Left lung (tissue), 10 donors: ENCODE data around the gene KLF8. TPM values are rescaled to one million over a fixed set of nuclear protein-coding genes. Genes with fewer than 3 reads are reported as not detected.

Experiments used
- ATAC-seq: fragments of 200-7000 bp; cut with Tn5 transposase; one replicate; pipeline ENCODE4 v1.9.1; 2020; ENCODE audit warnings: moderate library complexity
- DNase-seq, 4 donors: peaks; one replicate each; pipeline ENCODE4 v3.0.0-alpha.2; 2013 to 2020
- H3K27ac ChIP-seq, 2 donors: fragments of 200-600 bp; sonication (generic) in 1 of 2; one replicate each; pipeline versions ENCODE4 v1.5.0 to v1.8.0; 2020 to 2021
- H3K27me3 ChIP-seq, 2 donors: fragments of 200-600 bp; sonication (generic) in 1 of 2; one replicate each; pipeline versions ENCODE4 v1.5.0 to v1.8.0; 2020 to 2021
- H3K36me3 ChIP-seq, 2 donors: fragments of 200-600 bp; sonication (generic) in 1 of 2; one replicate each; pipeline versions ENCODE4 v1.5.0 to v1.8.0; 2020 to 2021
- H3K4me1 ChIP-seq, 2 donors: fragments of 200-600 bp; one replicate each; pipeline ENCODE4 v1.8.0; 2021
- H3K4me3 ChIP-seq, 2 donors: fragments of 200-600 bp; sonication (generic) in 1 of 2; one replicate each; pipeline versions ENCODE4 v1.5.0 to v1.8.0; 2020 to 2021; ENCODE audit warnings: mild to moderate bottlenecking in 1 of 2
- H3K9me3 ChIP-seq, 2 donors: fragments of 200-600 bp; sonication (generic) in 1 of 2; one replicate each; pipeline versions ENCODE4 v1.5.0 to v1.8.0; 2020 to 2021
- intact Hi-C, 2 donors: fragments of 100-400 bp; cut with DNase I; formaldehyde crosslinking; loops; one replicate each; pipeline versions ENCODE4 v1.11.2 to v1.14.2; 2022
- polyA plus RNA-seq, 6 donors: library from polyadenylated mRNA; unstranded; fragments of 120-200 nt; gene quantifications; one replicate each; pipeline ENCODE4 v1.2.1, GENCODE V29; 2013; ENCODE audit not compliant: insufficient read length in 6 of 6
- total RNA-seq, 2 donors: library from RNA; stranded (reverse); fragmentation: NEBNext Ultra II Directional; extraction: Animal tissue kit (Norgen Biotek cat#: 25700); gene quantifications; one replicate each; pipeline ENCODE4 v1.2.1, GENCODE V29; 2021
- TF ChIP-seq, protein P1 (sequence below), 2 donors: fragments of 200-600 bp; sonication (generic) in 1 of 2; IDR thresholded peaks; one replicate each; pipeline versions ENCODE4 v1.5.0 to v1.8.0; 2021; ENCODE audit warnings: antibody characterized with exemption in 2 of 2
- donor health status: DM: no; HTN: yes; CAD: no.
- donor health status: DM: no; HTN: no; CAD: no.

KLF8 gene
- total and polyA plus RNA-seq, 8 donors: 10.9 to 18.9 (median 16.7) TPM

DNA sequence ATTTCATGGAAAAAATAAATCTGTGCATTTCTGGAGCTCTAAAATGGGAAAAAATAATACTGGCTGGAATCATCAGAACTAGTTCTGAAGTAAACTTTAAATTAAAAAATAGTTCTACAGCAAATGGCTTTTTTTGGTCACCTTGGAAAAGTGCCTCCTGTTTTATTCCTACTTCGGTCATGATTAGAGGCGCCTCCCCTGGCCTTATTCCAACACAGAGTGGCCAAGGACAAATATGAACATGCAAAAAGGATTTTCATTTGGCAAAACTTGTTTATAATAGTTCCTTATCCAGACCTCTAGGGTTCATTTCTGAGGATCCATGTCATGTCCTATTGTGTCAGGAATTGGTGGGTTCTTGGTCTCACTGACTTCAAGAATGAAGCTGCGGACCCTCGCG lies 11.1 kb upstream of the KLF8 start:
- Histone ChIP-seq H3K9me3 (no peaks in the 10 kb centered on the region), H3K4me1 (no peaks in the 10 kb centered on the region), H3K27ac (no peak overlapping the region), H3K27me3 (peaks cover 0 to 7% of the 10 kb centered on the region in 2 donors), H3K36me3 (no peaks in the 10 kb centered on the region), H3K4me3 (no peak overlapping the region)
- intact Hi-C loops: no loop called here
- ATAC-seq (no peak), DNase-seq (no peak)
- TF ChIP-seq, protein P1, sequence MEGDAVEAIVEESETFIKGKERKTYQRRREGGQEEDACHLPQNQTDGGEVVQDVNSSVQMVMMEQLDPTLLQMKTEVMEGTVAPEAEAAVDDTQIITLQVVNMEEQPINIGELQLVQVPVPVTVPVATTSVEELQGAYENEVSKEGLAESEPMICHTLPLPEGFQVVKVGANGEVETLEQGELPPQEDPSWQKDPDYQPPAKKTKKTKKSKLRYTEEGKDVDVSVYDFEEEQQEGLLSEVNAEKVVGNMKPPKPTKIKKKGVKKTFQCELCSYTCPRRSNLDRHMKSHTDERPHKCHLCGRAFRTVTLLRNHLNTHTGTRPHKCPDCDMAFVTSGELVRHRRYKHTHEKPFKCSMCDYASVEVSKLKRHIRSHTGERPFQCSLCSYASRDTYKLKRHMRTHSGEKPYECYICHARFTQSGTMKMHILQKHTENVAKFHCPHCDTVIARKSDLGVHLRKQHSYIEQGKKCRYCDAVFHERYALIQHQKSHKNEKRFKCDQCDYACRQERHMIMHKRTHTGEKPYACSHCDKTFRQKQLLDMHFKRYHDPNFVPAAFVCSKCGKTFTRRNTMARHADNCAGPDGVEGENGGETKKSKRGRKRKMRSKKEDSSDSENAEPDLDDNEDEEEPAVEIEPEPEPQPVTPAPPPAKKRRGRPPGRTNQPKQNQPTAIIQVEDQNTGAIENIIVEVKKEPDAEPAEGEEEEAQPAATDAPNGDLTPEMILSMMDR (IDR thresholded peaks at IDR 0.05): no peak

- no peaks in the 10 kb centered on the region for H3K9me3 ChIP-seq
- H3K27ac ChIP-seq: no peak overlapping the region
- no peak overlapping the region for H3K4me3 ChIP-seq
- no peak for ATAC-seq
- TF ChIP-seq, protein P1 (IDR thresholded peaks at IDR 0.05): no peak
- H3K4me1 ChIP-seq: no peaks in the 10 kb centered on the region
- no peak for DNase-seq
- intact Hi-C loops: no loop called here
- H3K36me3 ChIP-seq: no peaks in the 10 kb centered on the region
- peaks cover 0 to 7% of the 10 kb centered on the region in 2 donors for H3K27me3 ChIP-seq
These were observed 9.6 kb upstream of the KLF8 start for GRCh38 chrX:56222473-56223000.

DNA sequence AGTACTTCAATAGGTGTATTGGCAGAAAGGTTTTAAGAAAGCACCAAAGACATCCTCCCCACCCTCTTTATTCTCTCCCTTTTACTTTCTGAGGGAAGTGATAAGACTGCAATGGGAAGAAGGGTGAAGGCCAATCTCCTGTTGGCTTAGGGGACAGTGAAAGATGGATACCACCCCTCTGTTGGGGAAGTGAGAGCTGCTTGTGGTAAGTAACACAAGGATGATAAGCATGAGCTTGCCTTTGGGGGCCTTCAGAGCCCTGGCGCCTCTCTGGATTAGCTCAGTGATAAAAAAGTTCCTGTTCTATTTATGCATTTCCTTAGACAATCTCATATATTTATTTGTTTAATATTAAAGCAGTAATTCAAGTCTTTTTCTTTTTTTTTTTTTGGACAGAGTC lies 5.2 kb upstream of the KLF8 start:
- no peak overlapping the region for H3K27ac ChIP-seq
- intact Hi-C loops: no loop called here
- H3K4me3 ChIP-seq: no peak overlapping the region
- TF ChIP-seq, protein P1 (IDR thresholded peaks at IDR 0.05): no peak
- no peak for DNase-seq
- no peak for ATAC-seq
- no peaks in the 10 kb centered on the region for H3K4me1 ChIP-seq
- no peaks in the 10 kb centered on the region for H3K36me3 ChIP-seq
- H3K9me3 ChIP-seq: no peaks in the 10 kb centered on the region
- H3K27me3 ChIP-seq: peaks cover 0 to 7% of the 10 kb centered on the region in 2 donors

DNA sequence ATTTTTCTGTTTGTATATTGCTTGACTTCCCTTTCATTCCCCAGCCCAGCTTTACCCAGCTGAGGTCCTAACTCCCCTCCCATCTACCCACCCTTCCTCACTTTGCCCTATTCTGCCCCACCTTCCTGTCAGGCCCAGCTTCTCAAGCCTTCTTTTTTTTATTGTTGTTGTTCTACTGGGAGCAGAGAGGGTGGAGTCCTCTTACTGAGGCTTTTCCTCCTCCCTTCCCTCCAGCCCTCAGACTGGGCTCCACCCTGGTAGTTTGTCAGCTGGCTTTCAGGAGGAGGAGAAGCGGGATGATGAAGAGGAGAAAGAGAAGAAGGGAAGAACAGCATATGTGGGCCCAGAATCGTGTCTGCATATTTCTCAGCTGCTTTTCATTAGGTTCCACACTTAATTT lies 3.2 kb upstream of the KLF8 start:
- peaks cover 0 to 1% of the 10 kb centered on the region in 2 donors for H3K27me3 ChIP-seq
- TF ChIP-seq, protein P1 (IDR thresholded peaks at IDR 0.05): no peak
- intact Hi-C loops: no loop called here
- ATAC-seq (no peak), DNase-seq (no peak)
- no peak overlapping the region for H3K4me3 ChIP-seq
- H3K27ac ChIP-seq: no peak overlapping the region
- no peaks in the 10 kb centered on the region for H3K36me3 ChIP-seq
- no peaks in the 10 kb centered on the region for H3K4me1 ChIP-seq
- no peaks in the 10 kb centered on the region for H3K9me3 ChIP-seq

- intact Hi-C loops: no loop called here
- Histone ChIP-seq H3K9me3 (no peaks in the 10 kb centered on the region), H3K27ac (peak overlapping the region in 1 of 2 donors; percentile 61), H3K4me3 (peak overlapping the region; percentile 42 to 45), H3K4me1 (no peaks in the 10 kb centered on the region), H3K36me3 (no peaks in the 10 kb centered on the region), H3K27me3 (no peaks in the 10 kb centered on the region)
- TF ChIP-seq, protein P1 (IDR thresholded peaks at IDR 0.05): no peak
- ATAC-seq (no peak), DNase-seq (no peak)
These were observed 542 bp upstream of the KLF8 start for GRCh38 chrX:56231537-56232090.
